Glomerular endothelial cell (primary cell): ENCODE data around the gene LRRFIP2. TPM values are rescaled to one million over a fixed set of nuclear protein-coding genes. Genes with fewer than 3 reads are reported as not detected.

ENCODE experiments used
- DNase-seq: peaks from one replicate; pipeline ENCODE4 v3.0.0-alpha.2; 2011; ENCODE audit warnings: low read depth, low spot score; ENCODE audit errors: extremely low read depth
- total RNA-seq: library from RNA; depleted of rRNA; stranded (reverse); fragments of >200 nt; gene quantifications from 2 replicates; pipeline ENCODE4 v1.2.3, GENCODE V29; 2015

The LRRFIP2 gene
- total RNA-seq, 1 donor from 2014 or later = 57.9 TPM

DNA sequence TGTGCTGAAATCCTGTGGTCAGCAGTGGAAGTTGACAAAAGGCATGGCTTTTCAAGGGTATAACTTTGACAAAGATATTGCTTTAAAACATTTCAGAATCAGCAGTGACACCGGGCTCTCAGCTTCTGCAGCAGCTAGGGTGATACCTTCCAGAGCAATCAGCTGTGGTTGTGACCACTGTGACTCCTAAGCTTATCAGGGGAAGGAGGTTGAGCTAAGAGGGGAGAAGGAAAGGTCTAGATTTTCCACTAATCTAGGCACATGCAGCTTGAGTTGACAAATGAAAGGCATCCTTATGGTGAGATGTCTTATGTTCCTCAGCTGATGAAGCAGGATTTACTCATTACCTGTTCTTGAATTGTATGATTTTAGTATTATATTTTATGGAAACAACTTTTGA, 16.3 kb upstream of the LRRFIP2 start:
- DNase-seq = no peak

DNA sequence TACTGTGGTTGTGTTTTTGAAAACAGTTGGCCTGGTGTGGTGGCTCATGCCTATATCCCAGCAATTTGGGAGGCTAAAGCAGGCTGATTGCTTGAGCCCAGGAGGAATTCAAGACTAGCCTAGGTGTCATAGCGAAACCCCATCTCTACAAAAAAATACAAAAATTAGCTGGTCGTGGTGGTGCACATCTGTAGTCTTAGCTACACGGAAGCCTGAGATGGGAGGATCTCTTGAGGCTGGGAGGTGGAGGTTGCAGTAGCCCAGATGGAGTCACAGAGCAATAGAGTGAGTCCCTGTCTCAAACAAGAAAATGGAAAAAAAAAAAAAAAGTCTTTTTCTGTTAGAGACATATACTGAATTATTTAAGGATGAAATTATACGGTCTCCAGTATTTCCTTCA, 14.7 kb upstream of the LRRFIP2 start:
- no peak for DNase-seq

DNA sequence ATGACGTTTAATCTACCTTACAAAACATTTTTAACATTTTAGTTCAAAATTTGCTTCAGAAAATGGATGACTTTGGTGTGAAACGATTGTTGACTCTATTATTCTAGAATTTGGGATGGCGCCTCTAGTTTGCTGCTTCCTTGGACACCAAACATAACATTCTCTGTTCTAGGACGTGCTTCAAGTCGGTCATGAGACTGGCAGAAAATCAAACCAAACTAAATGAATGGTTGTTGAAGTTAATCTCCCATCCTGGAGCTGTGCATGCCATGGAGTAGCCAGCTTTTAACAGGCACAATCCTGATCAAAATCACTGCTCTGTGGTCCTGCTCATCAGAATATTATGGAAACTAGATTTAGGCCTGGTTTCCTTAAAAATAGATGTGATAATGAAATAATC, 9.6 kb upstream of the LRRFIP2 start:
- DNase-seq = no peak

DNA sequence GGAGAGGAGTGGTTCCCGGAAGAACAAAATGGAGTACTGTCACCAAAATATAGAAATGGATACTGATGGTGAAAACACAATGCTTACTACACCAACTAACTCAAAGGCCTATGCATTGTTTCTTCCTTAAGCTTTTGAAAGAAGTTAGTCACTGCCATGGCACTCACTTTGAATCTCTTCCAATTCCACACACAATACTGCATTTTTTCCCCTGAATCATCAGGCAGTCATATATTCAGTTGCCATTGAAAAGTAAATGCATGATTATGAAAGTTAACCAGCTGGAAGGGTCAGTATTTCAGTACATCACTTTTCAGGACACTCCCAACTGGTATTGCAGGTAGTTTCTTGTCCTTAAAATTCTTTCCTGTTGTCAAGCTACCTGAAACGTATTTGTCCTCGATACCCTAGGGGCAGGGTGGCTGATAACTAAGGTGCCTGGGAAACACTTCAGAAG, 9.0 kb upstream of the LRRFIP2 start:
- DNase-seq = no peak

DNA sequence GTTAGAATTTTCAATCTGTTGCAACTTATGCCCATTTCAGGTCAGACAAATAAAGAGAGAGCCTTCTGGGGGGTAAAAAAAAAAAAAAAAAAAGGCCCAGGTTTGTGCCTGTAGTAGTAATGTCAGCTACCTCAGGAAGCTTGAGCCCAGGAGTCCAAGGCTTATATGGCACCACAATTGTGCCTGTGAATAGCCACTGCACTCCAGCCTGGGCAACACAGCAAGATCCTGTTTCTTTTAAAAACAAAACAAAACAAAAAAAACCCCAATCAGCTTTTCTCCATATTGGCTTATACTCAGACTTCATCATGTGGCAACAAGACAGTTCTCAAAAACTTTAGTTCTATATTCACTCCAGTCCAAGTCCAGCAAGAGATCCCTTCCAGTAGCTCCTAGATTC, 8.4 kb upstream of the LRRFIP2 start:
- DNase-seq = no peak

DNA sequence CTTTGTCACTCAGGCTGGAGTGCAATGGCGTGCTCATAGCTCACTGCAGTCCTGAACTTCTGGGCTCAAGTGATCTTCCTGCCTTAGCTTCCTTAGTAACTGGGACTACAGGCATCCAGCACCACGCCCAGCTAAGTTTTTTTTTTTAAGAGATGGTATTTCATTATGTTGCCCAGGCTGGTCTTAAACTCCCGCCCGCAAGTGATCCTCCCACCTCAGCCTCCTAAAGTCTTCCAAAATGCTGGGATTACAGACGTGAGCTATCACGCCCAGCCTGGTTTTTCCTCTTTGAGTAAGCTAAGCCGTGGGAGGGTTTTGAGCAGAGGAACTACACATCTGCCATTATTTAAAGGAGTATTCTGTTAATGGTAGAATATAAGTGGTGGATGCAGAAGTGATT, 7.4 kb upstream of the LRRFIP2 start:
- DNase-seq = no peak

DNA sequence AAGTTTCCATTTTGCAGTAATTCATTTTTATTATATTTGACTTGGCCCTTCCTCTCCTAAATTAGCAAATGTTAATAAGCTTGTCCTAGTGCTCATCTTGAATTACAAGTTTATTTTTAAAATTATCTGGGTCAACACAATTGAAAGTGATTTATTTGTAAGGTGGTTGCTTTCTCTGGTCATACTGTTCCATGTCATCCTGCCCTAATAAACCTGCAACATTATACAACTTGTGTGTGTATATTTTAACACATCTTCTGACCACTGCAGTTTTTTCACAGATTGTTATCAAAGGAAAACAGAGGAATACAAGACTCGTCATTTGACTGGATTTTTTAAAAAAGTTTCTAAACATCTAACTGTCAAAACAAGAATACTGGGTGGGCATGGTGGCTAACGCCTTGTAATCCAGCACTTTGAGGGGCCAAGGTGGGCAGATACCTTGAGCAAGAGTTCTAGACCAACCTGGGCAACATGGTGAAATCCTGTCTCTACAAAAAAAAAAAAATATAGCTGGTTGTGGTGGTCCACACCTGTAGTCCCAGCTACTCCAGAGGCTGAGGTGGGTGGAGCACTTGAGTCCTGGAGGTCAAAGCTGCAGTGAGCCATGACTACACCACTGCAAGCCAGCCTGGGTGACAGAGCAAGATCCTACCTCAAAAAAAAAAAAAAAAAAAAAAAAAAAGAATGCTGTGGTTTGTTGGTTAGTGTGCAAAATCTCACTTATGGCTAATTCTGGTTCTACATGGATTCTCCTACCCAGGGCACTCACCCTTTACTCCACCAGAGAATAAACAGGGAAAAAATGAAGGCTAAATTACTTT, 5.0 kb upstream of the LRRFIP2 start:
- no peak for DNase-seq

DNA sequence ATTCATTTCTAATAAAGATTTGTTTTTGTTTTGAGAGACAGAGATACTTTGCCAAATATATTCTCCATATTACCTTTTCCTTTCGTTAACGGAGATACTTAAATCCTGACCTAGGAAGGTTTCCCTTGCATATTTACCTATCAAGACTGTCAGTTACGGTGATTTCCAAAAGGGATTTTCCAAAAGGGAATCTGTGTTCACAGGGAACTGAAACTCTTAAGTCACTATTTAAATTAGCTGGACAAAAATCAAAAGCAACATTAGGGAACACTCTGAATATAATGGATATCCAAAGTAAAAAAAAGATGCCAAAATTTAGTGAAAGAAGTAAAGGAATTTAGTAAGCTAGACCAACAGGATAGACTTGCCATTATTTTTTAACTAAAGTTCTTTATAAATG, 576 bp downstream of the LRRFIP2 start:
- DNase-seq = no peak

DNA sequence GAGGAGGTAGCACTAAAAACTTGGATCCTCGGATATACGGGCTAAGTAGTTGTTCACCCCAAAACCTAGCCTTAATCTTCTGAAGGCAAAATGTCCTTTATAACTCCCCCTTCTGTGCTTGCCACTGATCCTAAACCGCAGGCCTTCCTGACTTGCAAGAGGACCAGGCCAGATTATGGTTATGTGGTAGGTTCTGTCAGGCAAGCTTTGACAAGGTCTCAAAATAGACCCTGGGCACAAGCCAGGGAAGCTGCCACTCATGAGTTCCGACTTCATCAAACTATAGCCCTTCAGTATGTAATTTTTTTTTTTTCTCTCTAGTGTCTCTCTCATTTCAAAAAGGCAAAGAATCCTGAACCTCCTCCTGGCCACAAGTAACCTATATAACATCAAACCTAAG, 3.2 kb downstream of the LRRFIP2 start:
- no peak for DNase-seq

DNA sequence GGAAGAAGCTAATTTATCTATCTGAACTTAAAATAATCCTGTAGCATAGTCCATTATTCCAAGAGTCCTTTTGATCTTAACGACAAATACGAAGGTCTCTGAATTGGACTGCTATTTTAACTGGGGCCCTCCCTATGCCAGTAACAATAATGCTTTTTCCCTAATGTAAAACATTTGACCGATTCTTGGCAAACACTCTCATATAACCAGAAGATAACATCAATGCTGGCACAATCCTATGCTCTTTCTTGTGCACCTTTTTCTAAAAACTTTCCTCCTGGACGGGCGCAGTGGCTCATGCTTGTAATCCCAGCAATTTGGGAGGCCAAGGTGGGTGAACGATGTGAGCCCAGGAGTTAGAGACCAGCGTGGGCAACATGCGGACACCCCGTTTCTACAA, 3.9 kb downstream of the LRRFIP2 start:
- no peak for DNase-seq

DNA sequence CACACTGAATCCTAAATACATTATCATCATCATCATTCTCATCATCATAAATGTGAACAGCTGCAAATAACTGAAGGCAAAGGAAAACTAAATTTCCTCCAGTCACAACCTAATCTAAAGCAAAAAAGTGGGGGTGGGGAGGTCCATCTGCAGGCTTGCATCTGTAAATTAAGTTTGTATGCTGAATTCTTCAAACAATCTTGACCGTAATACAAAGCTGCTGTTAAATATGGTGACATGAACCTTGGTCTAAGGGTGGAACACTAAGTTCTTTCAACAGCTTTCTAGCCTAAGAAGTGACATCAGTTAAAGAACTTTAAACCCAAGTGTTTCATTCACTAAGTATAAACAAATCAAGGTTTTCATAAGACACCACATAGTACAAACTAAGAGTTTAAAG, 4.3 kb downstream of the LRRFIP2 start:
- no peak for DNase-seq

DNA sequence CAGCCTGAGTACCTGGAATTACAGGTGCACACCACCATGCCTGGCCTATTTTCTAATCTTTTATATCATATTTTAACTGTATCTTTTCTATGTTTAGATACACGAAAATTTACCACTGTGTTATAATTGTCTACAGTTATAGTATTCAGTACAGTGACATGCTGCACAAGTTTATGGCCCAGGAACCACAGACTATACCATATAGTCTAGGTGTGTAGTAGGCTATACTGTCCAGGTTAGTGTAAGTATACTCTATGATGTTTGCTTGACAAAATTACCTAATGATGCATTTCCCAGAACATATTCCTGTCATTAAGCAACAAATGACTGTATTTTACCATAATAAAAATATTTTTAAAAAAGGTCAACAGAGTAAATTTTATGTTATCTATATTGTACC, 5.5 kb downstream of the LRRFIP2 start:
- no peak for DNase-seq

DNA sequence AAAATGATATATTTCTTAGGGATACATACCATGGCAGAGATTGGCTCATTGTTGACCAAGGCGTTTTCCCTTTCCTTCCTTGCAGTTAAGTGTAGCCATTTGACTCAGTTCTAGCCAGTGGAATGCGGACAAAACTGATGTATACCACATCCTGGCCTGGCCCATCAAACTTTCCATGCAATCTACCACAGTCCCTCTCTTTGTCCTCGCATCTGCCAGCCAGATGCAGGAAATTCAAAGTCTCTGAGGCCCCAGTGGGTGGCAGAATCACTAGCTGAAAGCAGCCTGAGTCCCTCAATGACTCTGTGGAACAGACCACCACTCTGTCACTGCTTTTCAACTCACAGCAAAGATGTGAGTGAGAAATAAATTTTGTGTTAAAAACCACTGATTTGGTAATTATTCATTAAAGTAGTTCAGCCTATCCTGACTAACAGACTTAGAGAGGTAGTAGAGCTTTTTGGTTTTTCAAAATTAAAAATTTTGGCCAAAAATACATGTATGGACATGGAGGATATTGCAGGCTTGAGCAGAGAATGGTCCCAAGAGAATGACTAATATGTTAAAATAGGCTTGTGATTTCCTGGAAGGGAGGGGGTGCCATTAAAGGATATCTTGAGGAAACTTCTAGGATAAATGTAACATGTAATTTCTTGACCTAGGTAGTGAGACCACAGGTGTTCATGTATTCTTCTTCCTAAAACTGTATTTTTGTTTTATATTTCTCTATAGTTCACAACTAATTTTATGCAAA, 10.9 kb downstream of the LRRFIP2 start:
- no peak for DNase-seq

DNA sequence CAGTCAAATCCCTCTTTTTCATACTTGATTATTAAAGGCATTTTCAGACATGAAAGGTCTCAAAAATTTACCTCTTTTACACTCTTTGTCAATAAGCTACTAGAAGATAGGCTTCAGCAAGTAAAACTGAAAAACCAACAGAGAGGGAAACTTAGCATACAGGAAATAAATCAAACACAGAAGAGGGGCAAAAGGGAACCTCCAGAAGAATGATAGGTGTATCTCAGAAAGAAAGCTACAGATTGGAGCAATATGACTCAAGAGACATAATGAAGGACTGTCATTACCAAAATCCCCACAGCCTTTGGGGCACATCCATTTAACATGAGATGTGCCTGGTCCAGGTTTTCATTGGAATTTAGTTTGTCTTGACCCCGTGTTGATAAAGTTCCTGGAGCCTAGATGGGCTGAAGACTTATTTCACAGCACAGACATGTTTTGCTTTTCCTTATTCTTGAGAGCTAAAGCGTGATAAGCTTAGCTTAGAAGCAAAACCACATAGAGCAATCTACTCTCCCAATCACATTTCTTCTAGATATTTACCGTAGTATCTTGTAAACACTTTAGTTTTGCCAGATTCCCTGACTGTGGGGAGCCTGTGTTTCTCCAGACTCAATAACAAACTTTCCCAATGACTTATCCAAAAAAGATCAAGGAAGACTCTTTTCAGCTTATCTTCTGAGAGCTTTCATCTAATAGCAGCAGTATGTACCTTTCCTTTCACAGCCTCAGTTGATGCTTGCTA, 11.7 kb downstream of the LRRFIP2 start:
- DNase-seq = no peak

DNA sequence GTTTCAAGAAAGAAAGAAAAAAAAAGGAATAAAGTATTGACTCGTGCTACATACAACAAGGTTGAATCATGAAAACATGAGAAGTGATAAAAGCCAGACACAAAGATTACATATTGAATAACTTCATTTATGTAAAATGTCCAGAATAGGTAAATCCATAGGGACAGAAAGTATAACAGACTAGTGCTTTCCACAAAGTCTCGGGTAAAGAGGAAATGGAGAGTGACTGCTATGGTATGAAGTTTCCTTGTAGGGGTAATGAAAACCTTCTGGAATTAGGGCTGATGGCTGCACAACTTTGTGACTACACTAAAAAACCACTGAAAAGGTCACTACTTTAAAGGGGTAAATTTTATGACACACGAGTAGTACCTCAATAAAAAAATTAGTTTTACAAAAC, 13.0 kb downstream of the LRRFIP2 start:
- DNase-seq = no peak

DNA sequence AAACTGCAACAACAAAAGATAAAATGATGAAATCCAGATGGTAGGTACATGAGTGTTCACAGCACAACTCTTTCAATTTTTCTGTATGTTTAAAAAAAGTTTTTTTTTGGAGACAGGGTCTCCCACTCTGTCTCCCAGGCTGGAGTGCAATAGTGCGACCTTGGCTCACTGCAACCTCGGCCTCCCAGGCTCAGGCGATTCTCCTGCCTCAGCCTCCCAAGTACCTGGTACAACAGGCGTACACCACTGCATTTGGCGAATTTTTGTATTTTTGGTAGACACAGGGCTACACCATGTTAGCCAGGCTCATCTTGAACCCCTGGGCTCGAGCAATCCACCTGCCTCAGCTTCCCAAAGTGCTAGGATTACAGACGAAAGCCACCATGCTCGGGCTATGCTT, 18.6 kb downstream of the LRRFIP2 start:
- DNase-seq = no peak

DNA sequence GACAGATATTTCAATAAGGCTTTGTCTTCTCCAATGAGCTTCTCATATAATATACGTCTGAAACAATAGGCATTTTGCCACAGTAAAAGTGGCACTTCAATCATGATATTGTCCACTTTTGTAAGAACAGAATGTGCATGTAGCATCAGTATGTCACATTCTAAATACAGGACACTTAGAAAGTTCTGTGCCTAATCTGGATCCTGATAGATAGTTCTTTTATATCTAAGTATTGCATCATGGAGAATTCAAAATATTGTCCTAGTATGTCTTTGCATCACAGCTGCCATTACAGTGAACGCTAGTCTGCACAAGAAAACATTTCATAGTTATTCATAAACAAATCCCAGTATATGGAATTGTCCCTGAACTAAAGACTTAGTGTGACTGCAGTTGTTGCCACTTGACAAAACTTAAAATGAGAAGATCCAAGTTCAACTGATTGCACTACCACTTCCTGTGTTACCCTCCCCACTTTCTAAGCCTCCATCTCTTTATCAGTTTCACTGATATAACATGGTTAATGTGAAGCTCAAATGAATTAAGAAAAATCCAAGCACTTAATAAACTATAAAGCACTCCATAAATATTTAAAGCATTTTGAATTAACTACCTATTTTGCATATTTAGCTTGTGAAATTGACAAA, 19.6 kb downstream of the LRRFIP2 start:
- no peak for DNase-seq

DNA sequence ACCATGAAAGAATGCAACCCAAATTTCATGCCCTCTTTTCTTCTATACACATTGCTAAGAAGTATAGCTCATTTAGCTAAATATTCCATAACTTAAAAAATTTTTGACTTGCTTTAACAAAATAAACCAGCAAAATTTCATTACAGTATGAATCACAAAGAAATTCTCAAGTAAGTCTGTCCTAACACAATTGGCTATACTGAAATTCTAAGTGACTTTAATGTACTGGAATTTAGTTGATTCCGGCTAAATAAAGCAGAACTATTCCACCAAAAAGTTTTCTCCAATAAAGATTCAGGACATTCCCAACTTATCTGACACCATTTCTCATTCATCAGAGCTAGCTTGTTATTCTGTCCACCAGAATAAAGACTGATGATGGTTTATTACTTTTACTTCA, 23.8 kb downstream of the LRRFIP2 start:
- no peak for DNase-seq

DNA sequence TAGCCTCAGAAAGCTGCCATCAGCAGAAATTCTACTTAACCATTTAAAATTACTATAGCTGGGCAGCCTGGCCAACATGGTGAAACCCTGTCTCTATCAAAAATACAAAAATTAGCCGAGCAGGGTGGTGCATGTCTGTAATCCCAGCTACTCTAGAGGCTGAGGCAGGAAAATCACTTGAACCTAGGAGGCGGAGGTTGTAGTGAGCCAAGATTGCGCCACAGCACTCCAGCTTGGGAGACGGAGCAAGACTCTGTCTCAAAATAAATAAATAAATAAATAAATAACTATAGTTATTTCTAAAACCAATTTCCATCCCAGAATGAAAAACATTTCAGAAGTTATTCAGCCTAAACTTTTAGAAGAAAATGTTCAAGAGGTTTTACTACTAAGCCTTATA, 25.1 kb downstream of the LRRFIP2 start:
- no peak for DNase-seq

DNA sequence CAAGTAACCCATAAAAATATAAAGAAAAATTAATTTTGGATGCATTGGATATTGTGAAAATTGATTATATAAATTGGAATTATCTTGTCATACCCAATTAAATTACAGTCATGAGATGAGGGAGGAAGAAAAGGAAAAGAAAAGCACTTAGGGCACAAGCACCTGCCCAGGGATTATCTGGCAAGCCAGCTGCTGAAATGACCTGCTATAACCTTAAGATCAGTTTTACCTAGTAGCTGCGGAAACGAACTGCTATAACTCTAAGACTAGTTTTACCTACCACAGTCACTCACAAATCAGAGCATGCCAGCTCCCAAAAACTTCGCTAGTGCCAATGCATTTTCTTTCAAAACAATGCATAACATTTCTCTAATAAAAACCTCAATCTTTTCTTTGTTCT, 26.2 kb downstream of the LRRFIP2 start:
- no peak for DNase-seq

DNA sequence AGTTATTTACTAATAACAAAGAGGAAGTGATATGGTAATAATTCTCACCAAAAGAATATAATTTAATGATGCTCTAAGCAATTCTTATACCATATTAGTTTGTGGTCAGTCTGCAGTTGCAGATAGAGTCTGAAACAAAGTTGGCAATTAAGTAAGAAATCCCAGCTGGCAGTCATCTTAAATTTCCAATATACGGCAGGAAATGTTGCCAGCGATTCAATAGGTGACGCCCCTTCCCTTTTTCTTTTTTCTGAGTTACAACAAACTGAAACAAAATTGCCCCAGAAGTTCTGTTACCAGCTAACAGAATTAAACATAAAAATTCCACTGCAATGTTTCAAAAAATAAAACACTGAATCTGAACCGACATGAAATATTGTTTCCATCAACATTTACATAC, 26.7 kb downstream of the LRRFIP2 start:
- DNase-seq = no peak
